Epithelial cell of esophagus (primary cell): Measurements from ENCODE around the gene FAM131B.

ENCODE experiments used
- DNase-seq: peaks from one replicate; pipeline ENCODE4 v3.0.0; 2010; ENCODE audit warnings: low read depth
- H3K4me3 ChIP-seq: 2 replicates; pipeline ENCODE4 v1.5.1; 2011; ENCODE audit warnings: mild to moderate bottlenecking, low read length, control low read depth
- CTCF ChIP-seq: IDR thresholded peaks from 2 replicates; pipeline ENCODE4 v1.5.1; 2011; ENCODE audit warnings: low read depth, mild to moderate bottlenecking, low read length, control low read depth, inconsistent platforms; ENCODE audit not compliant: insufficient read depth; ENCODE audit errors: missing control alignments

The FAM131B gene

GRCh38 chr7:143398616-143399015 is 36.1 kb upstream of the FAM131B start:
- no peak overlapping the region for H3K4me3 ChIP-seq
- TF ChIP-seq CTCF, result no peak
- no peak for DNase-seq

GRCh38 chr7:143397710-143398530 is 35.4 kb upstream of the FAM131B start:
- H3K4me3 ChIP-seq, result no peak overlapping the region
- TF ChIP-seq CTCF, result no peak
- no peak for DNase-seq

- no peak overlapping the region for H3K4me3 ChIP-seq
- DNase-seq, result no peak
Measured at GRCh38 chr7:143396625-143397556, 34.4 kb upstream of the FAM131B start.

GRCh38 chr7:143396182-143396581 is 33.7 kb upstream of the FAM131B start:
- DNase-seq, result no peak
- H3K4me3 ChIP-seq, result no peak overlapping the region
- TF ChIP-seq CTCF, result no peak

More at GRCh38 chr7:143396625-143397556, 34.4 kb upstream of the FAM131B start:
- no peak for TF ChIP-seq CTCF

GRCh38 chr7:143395187-143396149 is 33.0 kb upstream of the FAM131B start:
- TF ChIP-seq CTCF, result no peak
- H3K4me3 ChIP-seq, result no peak overlapping the region
- no peak for DNase-seq

- no peak for TF ChIP-seq CTCF
- no peak for DNase-seq
- H3K4me3 ChIP-seq, result no peak overlapping the region
Measured at GRCh38 chr7:143394777-143395176, 32.3 kb upstream of the FAM131B start.
